Measurements from ENCODE around the gene IFIT3.

GRCh38 chr10:89283936-89284475 is 43.8 kb upstream of the IFIT3 start:
- TF ChIP-seq CTCF (conservative IDR thresholded peaks at IDR 0.05; ENCODE audit: low read length) (no peak), EZH2phosphoT487 (IDR thresholded peaks at IDR 0.05; ENCODE audit: borderline replicate concordance, low read depth, low read length) (no peak)
